HepG2 (cell line): ENCODE data around the gene LRRC73.

Experiments used
- CREB1 ChIP-seq, 2 experiments: fragments of 450-650 bp in 1 of 2; IDR thresholded peaks; 2 replicates each; pipeline ENCODE4 v1.6.1; 2016 to 2017; ENCODE audit warnings: control low read depth in 1 of 2, mild to moderate bottlenecking in 1 of 2, missing compliant biosample characterization in 1 of 2, missing genetic modification characterization in 1 of 2
- CTCF ChIP-seq: sonication (generic); formaldehyde crosslinking; IDR thresholded peaks from 2 replicates; pipeline ENCODE4 v1.5.0; 2020; ENCODE audit warnings: mild to moderate bottlenecking, missing genetic modification reagents, moderate library complexity
- HCFC1 ChIP-seq: fragments of 150-350 bp; IDR thresholded peaks from 2 replicates; pipeline ENCODE4 v1.6.1; 2014; ENCODE audit warnings: low read depth, low read length
- HNRNPUL1 ChIP-seq: fragments of 200-400 bp; formaldehyde crosslinking; IDR thresholded peaks from 2 replicates; pipeline ENCODE4 v1.6.1; 2017; ENCODE audit warnings: low read depth, mild to moderate bottlenecking, low read length, moderate library complexity
- PCBP2 ChIP-seq: fragments of 200-400 bp; formaldehyde crosslinking; optimal IDR thresholded peaks from 2 replicates; pipeline ENCODE3; 2018; ENCODE audit warnings: low read length, low read depth; ENCODE audit not compliant: poor library complexity, severe bottlenecking
- POLR2AphosphoS5 ChIP-seq: IDR thresholded peaks from 2 replicates; pipeline ENCODE4 v1.6.1; 2012; ENCODE audit warnings: low read depth, low read length
- YEATS2 ChIP-seq: sonication (generic); formaldehyde crosslinking; IDR thresholded peaks from 2 replicates; pipeline ENCODE4 v1.4.0; 2020; ENCODE audit warnings: missing genetic modification reagents, borderline replicate concordance
- ZSCAN30 ChIP-seq: sonication (generic); formaldehyde crosslinking; IDR thresholded peaks from 2 replicates; pipeline ENCODE4 v1.5.0; 2020; ENCODE audit warnings: mild to moderate bottlenecking, missing genetic modification reagents

DNA sequence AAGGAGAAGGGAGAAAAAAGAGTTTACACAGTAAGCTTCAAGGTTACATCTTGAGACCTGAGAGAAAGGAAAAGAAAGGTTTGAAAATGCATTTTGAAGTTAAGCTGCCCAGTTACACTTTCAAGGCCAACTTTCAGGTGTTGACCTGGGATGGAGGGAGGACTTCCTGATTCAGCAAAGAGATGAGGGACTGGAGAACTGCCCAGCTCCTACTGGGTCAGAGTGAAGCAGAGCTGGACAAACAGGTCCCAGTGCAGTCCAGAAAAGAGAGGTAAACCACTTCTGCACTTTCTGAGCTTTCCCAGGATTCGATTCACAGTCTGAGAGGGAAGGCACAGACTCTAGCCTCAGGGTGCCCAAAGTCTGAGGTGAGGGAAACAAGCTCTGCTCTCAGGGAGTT lies 38.7 kb downstream of the LRRC73 start:
- no peak for TF ChIP-seq POLR2AphosphoS5
- no peak for TF ChIP-seq CREB1 (IDR thresholded peaks at IDR 0.05)
- TF ChIP-seq CREB1 (CRISPR knock-in tag; IDR thresholded peaks at IDR 0.05), result no peak
- TF ChIP-seq HCFC1, result no peak
- no peak for TF ChIP-seq CTCF
- TF ChIP-seq YEATS2 (CRISPR knock-in tag), result no peak
- TF ChIP-seq ZSCAN30 (CRISPR knock-in tag), result no peak
- TF ChIP-seq HNRNPUL1, result no peak
- TF ChIP-seq PCBP2, result no peak
